GF-D8 (cell line): ENCODE measurements around the gene RNF169.

ENCODE experiments used
- DNase-seq: peaks from one replicate; lab custom pipeline; 2025; lab: John Stamatoyannopoulos, UW

RNF169 gene, protein sequence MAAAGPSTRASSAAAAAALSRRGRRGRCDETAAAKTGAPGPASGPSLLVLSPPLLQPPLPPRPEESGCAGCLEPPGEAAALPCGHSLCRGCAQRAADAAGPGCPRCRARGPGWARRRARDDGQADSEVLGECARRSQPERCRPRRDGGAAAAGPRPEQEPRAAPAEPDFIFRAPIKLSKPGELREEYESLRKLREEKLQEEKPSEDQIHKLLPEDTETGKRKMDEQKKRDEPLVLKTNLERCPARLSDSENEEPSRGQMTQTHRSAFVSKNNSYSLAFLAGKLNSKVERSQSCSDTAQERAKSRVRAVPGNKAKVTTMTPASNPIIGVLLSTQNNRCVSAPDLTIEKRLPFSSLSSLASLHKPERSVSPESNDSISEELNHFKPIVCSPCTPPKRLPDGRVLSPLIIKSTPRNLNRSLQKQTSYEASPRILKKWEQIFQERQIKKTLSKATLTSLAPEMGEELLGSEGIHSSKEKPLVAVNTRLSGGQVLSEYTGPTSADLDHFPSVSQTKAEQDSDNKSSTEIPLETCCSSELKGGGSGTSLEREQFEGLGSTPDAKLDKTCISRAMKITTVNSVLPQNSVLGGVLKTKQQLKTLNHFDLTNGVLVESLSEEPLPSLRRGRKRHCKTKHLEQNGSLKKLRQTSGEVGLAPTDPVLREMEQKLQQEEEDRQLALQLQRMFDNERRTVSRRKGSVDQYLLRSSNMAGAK

DNA sequence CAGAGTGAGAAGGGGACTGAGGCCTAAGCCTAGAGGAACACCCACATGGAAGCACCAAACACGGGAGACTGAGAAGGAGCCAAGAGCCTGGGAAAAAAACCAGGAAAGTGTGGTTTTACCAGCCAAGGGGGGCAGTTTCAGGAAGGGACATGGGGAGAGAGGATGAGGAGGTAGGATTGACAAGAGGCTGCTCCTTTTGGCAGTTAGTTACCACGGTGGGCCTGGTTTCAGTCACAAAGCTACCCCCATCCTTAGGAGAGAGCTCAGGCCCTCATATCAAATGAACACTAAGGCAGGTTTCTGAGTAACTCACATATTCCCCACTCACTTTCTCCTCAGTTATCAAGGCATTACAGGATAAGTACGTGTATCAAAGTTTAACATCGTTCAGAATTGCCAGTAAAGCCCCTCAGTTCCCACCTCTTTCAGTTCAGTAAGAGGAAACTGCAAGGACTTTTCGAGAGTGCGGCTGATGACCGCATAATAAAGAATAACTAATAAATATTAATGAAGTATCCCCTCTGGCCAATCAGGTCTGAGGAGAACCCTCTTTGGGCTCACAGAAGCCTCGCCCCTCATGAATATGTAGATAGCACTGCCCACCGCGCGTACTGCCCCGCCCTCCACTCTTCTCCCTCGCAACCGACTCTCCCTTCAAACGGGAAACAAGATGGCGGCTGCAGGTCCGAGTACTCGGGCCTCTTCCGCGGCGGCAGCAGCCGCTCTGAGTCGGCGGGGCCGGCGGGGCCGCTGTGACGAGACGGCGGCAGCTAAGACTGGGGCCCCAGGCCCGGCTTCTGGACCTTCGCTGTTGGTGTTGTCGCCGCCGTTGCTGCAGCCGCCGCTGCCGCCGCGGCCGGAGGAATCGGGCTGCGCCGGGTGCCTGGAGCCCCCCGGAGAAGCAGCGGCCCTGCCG is at the start of gene RNF169:
RNF169 (plus strand) TSS at position 639 of the 916 bp plus-strand sequence; CDS start at position 671, 32 bp downstream.
- peak; percentile 91 for DNase-seq

GRCh38 chr11:74699615-74700396 is 48.8 kb upstream of the RNF169 start:
- no peak for DNase-seq

DNA sequence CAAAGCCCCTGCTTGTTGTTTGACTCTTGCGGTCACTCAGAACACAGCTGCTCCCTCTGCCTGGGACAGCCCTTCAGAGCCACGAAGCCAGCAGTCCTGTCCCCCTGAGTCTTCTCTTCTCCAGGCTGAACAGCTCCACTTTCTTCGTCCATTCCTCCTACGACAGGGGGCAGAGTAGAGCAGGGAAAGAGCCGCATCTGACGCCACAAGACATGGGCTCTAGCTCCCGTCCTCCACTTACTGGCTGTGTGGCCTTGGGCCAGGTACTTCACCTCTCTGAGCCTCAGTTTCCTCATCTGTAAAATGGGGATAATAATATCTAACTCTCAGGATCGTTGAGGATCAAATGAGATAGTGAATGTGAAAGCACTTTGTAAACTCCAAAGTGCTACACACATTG is 47.3 kb upstream of the RNF169 start:
- no peak for DNase-seq

DNA sequence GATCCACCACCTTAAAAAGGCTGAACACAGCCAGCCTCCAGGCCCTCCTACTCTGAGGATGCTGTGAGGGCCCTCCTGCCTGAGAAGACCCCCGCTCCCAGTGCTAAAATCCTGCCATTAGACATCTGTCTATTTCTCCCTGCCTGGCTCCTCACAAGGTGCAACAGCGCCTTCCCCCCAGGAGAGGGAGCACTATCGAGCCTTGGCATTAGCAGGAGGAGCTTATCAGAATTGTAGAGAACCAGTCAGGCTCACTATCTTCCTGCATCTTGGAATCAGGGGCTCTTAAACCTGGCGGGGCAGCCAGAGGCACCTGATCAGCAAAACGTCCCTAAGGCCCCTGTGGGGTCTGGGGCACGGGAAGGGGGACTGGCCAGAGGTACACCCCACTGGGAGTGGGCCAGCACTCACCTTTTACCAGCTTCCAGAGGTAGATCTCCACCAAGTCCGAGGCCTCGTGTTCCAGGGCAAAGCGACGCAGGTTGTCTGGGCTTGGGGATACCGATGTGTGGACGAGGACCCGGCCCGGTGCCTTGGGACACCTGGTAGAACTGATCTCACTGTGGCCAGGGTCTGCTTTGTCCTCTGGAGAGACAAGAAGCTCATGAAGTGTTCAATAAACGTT is 46.2 kb upstream of the RNF169 start:
- DNase-seq = no peak

DNA sequence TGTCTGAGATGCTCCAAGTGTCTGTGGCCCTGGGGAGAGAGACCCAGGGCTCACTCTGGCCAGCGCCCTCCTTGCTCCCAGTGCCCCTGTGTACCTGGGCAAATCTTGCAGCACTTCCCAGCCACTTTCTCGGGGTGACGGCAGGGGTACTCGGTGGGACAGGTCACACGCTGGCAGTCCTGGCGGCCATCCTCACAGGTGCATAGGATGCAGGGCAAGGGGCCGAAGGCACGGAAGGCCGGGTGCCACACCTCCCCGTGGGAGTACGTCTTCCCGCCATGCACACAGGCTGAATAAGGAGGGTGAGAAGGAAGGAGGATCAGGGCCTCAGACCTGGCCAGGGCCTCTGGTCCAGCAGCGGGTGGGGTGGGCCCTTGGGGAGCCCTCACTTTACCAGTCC is 45.4 kb upstream of the RNF169 start:
- DNase-seq = no peak

- no peak for DNase-seq
These were observed 41.5 kb upstream of the RNF169 start for GRCh38 chr11:74707182-74707581.

DNA sequence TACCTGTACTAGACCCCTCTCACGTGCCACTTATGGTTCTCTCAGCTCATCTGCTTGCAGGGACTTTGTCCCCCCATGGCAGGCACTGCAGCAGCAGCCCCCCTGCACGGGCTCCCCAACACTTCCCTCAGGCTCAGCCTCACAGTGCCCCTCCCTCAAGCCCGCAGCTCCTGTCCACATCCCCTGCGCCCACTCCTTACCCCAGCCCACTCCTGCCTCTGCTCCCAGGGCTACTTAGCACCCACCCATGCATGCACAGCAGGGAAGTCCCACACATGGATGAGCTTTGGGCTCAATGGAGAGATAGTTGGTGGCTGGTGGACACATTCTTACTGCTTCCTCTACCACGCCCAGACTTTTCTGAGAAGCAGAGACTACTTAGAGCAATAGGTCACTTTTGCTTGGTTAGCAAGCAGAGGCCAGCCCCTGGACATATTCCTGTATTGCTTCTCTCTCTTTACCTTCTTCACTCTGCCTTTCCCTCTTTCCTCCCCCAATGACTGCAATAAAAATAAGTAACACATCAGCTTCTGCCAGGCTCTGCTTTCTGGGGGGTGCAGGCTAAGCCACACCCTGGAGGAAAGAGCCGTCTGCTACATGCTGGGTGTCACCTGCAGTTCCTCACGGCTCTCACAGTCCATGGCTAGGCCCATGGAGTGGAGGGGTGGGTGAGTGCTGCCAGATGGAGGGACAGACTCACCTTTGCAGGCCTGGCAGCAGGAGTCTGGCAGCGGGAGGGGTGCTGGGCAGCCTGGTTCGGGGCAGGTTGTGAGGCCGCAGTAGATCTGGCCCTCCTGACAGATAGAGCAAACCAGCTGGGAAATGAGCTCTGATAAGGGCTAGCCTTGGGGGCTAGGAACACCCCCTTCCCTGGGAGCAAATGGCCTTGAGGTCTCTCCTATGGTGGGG is 40.8 kb upstream of the RNF169 start:
- no peak for DNase-seq

GRCh38 chr11:74709175-74709574 is 39.5 kb upstream of the RNF169 start:
- no peak for DNase-seq

- DNase-seq = no peak
These were observed 38.2 kb upstream of the RNF169 start for GRCh38 chr11:74710281-74710938.

GRCh38 chr11:74713686-74714085 is 35.0 kb upstream of the RNF169 start:
- no peak for DNase-seq

- no peak for DNase-seq
These were observed 33.7 kb upstream of the RNF169 start for GRCh38 chr11:74714904-74715303.

DNA sequence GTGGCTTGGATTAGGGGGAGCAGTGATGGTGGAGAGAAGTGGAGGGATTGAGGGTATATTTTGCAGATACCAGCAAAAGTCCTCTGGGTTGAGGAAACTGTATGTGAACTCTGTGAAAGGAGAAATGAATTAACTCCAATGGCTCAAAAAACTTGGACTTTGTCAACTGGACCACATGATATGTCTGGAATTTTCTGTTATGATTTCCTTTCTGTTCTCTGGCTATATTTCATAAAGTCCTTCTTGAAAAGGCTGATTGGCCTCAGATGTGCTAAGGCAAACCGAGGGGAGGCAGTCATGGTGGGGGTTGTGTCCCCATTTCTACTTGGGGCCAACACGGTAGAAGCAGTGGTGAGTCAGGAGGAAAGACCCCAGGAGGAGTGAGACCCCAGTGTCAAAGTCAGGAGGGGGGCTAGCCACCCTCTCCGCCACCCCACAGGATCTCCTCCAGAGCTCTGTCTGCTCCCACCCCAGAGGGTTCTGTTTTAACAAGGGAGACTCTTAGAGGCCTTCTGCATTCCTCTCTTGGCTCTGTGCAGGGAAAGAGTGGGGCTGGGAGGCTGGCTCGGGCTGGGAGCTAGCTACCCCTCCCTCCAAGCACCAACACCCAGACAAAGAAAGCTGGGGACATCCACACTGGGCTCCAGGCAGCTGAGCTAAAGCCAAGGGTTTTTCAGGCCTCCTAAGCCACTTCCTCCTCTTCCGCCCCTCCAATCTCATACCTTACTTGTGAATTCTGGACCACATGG is 31.3 kb upstream of the RNF169 start:
- no peak for DNase-seq

DNA sequence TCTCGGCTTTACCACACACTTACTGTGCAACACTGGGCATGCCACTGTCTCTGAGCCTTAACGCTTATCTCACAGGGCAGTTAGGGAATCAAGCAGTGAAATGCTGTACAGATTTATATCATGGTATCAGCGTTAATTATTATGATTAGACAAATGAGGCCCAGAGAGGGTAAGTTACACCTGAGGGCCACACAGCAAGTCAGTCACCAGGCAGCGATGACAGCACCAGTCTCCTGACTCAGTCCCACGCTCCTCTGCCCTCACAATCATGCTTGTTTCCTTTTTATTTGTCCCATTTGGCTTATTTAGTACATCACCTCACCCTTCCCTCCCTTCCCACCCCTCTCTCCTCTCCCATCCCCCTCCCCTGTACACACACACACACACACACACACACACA is 29.6 kb upstream of the RNF169 start:
- DNase-seq = no peak

GRCh38 chr11:74720596-74721478 is 27.8 kb upstream of the RNF169 start:
- no peak for DNase-seq

- DNase-seq = no peak
These were observed 27.2 kb upstream of the RNF169 start for GRCh38 chr11:74721479-74721835.

GRCh38 chr11:74723511-74723910 is 25.1 kb upstream of the RNF169 start:
- no peak for DNase-seq

GRCh38 chr11:74725701-74726100 is 22.9 kb upstream of the RNF169 start:
- DNase-seq = no peak
